ENCODE measurements around the gene DPP10.

DPP10 gene

GRCh38 chr2:114496959-114497358, 54.5 kb downstream of the DPP10 start:
- Histone ChIP-seq H3K79me2 (ENCODE audit: insufficient read depth, low read length) (no peaks in the 10 kb centered on the region), H3K4me1 (ENCODE audit: insufficient read depth, low read length, severe bottlenecking) (no peaks in the 10 kb centered on the region), H2AFZ (ENCODE audit: low read length) (no peak overlapping the region), H3K9me2 (ENCODE audit: low read depth, low read length) (no peaks in the 10 kb centered on the region), H3K27ac (ENCODE audit: low read depth, low read length, poor library complexity, severe bottlenecking) (no peak overlapping the region), H3K4me2 (ENCODE audit: low read length) (no peak overlapping the region), H3K9me3 (ENCODE audit: low read length) (no peaks in the 10 kb centered on the region), H3K4me3 (ENCODE audit: low read depth, low read length, poor library complexity, severe bottlenecking) (no peak overlapping the region), H4K20me1 (ENCODE audit: insufficient read depth, low read length) (no peaks in the 10 kb centered on the region), H3F3A (ENCODE audit: insufficient read depth, low read length) (no peaks in the 10 kb centered on the region), H3K9ac (ENCODE audit: low read length) (no peak overlapping the region), H3K27me3 (ENCODE audit: insufficient read depth, low read length) (no peaks in the 10 kb centered on the region), H3K36me3 (ENCODE audit: insufficient read depth, low read length) (no peaks in the 10 kb centered on the region)
- TF ChIP-seq, protein P1, sequence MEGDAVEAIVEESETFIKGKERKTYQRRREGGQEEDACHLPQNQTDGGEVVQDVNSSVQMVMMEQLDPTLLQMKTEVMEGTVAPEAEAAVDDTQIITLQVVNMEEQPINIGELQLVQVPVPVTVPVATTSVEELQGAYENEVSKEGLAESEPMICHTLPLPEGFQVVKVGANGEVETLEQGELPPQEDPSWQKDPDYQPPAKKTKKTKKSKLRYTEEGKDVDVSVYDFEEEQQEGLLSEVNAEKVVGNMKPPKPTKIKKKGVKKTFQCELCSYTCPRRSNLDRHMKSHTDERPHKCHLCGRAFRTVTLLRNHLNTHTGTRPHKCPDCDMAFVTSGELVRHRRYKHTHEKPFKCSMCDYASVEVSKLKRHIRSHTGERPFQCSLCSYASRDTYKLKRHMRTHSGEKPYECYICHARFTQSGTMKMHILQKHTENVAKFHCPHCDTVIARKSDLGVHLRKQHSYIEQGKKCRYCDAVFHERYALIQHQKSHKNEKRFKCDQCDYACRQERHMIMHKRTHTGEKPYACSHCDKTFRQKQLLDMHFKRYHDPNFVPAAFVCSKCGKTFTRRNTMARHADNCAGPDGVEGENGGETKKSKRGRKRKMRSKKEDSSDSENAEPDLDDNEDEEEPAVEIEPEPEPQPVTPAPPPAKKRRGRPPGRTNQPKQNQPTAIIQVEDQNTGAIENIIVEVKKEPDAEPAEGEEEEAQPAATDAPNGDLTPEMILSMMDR (IDR thresholded peaks at IDR 0.05; ENCODE audit: low read length), result no peak
- TF ChIP-seq EZH2 (IDR thresholded peaks at IDR 0.05; ENCODE audit: borderline replicate concordance, low read length), result no peak

- Histone ChIP-seq H3K79me2 (ENCODE audit: insufficient read depth, low read length) (no peaks in the 10 kb centered on the region), H4K20me1 (ENCODE audit: insufficient read depth, low read length) (no peaks in the 10 kb centered on the region), H3K4me1 (ENCODE audit: insufficient read depth, low read length, severe bottlenecking) (no peaks in the 10 kb centered on the region), H3K9ac (ENCODE audit: low read length) (no peak overlapping the region), H3K9me3 (ENCODE audit: low read length) (no peaks in the 10 kb centered on the region), H2AFZ (ENCODE audit: low read length) (no peak overlapping the region), H3K36me3 (ENCODE audit: insufficient read depth, low read length) (no peaks in the 10 kb centered on the region), H3K9me2 (ENCODE audit: low read depth, low read length) (no peaks in the 10 kb centered on the region), H3K4me2 (ENCODE audit: low read length) (no peak overlapping the region), H3F3A (ENCODE audit: insufficient read depth, low read length) (no peaks in the 10 kb centered on the region), H3K4me3 (ENCODE audit: low read depth, low read length, poor library complexity, severe bottlenecking) (no peak overlapping the region), H3K27me3 (ENCODE audit: insufficient read depth, low read length) (no peaks in the 10 kb centered on the region), H3K27ac (ENCODE audit: low read depth, low read length, poor library complexity, severe bottlenecking) (no peak overlapping the region)
- no peak for TF ChIP-seq EZH2 (IDR thresholded peaks at IDR 0.05; ENCODE audit: borderline replicate concordance, low read length)
These were observed 56.7 kb downstream of the DPP10 start for GRCh38 chr2:114499101-114499500.

GRCh38 chr2:114507744-114508143, 65.3 kb downstream of the DPP10 start:
- Histone ChIP-seq H3K4me3 (ENCODE audit: low read depth, low read length, poor library complexity, severe bottlenecking) (no peak overlapping the region), H3K9me3 (ENCODE audit: low read length) (no peaks in the 10 kb centered on the region), H3K4me1 (ENCODE audit: insufficient read depth, low read length, severe bottlenecking) (no peaks in the 10 kb centered on the region), H3K27me3 (ENCODE audit: insufficient read depth, low read length) (no peaks in the 10 kb centered on the region), H3K27ac (ENCODE audit: low read depth, low read length, poor library complexity, severe bottlenecking) (no peak overlapping the region), H3K79me2 (ENCODE audit: insufficient read depth, low read length) (no peaks in the 10 kb centered on the region), H3K36me3 (ENCODE audit: insufficient read depth, low read length) (no peaks in the 10 kb centered on the region), H3F3A (ENCODE audit: insufficient read depth, low read length) (no peaks in the 10 kb centered on the region), H3K9me2 (ENCODE audit: low read depth, low read length) (no peaks in the 10 kb centered on the region), H2AFZ (ENCODE audit: low read length) (no peak overlapping the region), H4K20me1 (ENCODE audit: insufficient read depth, low read length) (no peaks in the 10 kb centered on the region), H3K9ac (ENCODE audit: low read length) (no peak overlapping the region), H3K4me2 (ENCODE audit: low read length) (no peak overlapping the region)
- TF ChIP-seq, protein P1 (IDR thresholded peaks at IDR 0.05; ENCODE audit: low read length), result no peak
- no peak for TF ChIP-seq EZH2 (IDR thresholded peaks at IDR 0.05; ENCODE audit: borderline replicate concordance, low read length)

DNA sequence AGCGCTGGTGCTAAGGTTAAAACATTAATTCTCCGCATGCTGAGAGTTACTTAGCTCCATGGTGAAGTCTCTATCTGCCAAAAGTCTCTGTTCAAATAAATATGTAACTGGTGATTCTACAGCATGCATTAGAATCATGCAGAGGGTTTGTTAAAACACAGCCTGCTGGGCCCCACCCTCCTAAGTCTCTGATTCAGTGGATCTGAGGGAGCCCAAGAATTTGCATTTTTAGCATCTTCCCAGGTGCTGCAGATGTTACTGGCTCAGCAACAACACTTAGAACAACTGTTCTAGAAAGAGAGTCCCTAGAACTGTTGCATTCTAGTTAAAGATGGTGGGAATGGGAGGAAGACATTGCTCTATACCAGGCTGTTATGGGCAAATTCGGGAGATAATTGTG, 73.4 kb downstream of the DPP10 start:
- H3K79me2 ChIP-seq (ENCODE audit: insufficient read depth, low read length), result no peaks in the 10 kb centered on the region
- H2AFZ ChIP-seq (ENCODE audit: low read length), result no peak overlapping the region
- no peaks in the 10 kb centered on the region for H3K27me3 ChIP-seq (ENCODE audit: insufficient read depth, low read length)
- no peaks in the 10 kb centered on the region for H3K9me2 ChIP-seq (ENCODE audit: low read depth, low read length)
- TF ChIP-seq, protein P1 (IDR thresholded peaks at IDR 0.05; ENCODE audit: low read length), result no peak
- no peak for TF ChIP-seq EZH2 (IDR thresholded peaks at IDR 0.05; ENCODE audit: borderline replicate concordance, low read length)
- no peaks in the 10 kb centered on the region for H3K4me1 ChIP-seq (ENCODE audit: insufficient read depth, low read length, severe bottlenecking)
- no peak overlapping the region for H3K9ac ChIP-seq (ENCODE audit: low read length)
- no peak overlapping the region for H3K27ac ChIP-seq (ENCODE audit: low read depth, low read length, poor library complexity, severe bottlenecking)
- no peaks in the 10 kb centered on the region for H3F3A ChIP-seq (ENCODE audit: insufficient read depth, low read length)
- H3K4me2 ChIP-seq (ENCODE audit: low read length), result no peak overlapping the region
- no peaks in the 10 kb centered on the region for H3K9me3 ChIP-seq (ENCODE audit: low read length)
- no peak overlapping the region for H3K4me3 ChIP-seq (ENCODE audit: low read depth, low read length, poor library complexity, severe bottlenecking)
- H3K36me3 ChIP-seq (ENCODE audit: insufficient read depth, low read length), result no peaks in the 10 kb centered on the region
- no peaks in the 10 kb centered on the region for H4K20me1 ChIP-seq (ENCODE audit: insufficient read depth, low read length)

Measured in OCI-LY1 (cell line).